Thyroid gland (tissue), 4 donors: Measurements from ENCODE around the gene CLSTN2. TPM values are rescaled to one million over a fixed set of nuclear protein-coding genes. Genes with fewer than 3 reads are reported as not detected.

Source experiments
- DNase-seq, 2 donors: peaks; one replicate each; pipeline ENCODE4 v3.0.0-alpha.2; 2019
- H3K27ac ChIP-seq, 3 donors: fragments of 200-600 bp; sonication (generic); 1 replicate in 2 of 3; 2 replicates in 1 of 3; pipeline ENCODE4 v1.5.1; 2016 to 2019; ENCODE audit warnings: mild to moderate bottlenecking in 1 of 3, moderate library complexity in 1 of 3
- H3K27me3 ChIP-seq: fragments of 200-600 bp; sonication (generic); one replicate; pipeline ENCODE4 v1.5.1; 2019
- H3K36me3 ChIP-seq, 2 donors: fragments of 200-600 bp; sonication (generic); one replicate each; pipeline ENCODE4 v1.5.1; 2016 to 2019
- H3K4me1 ChIP-seq, 2 donors: fragments of 200-600 bp; sonication (generic); one replicate each; pipeline ENCODE4 v1.5.1; 2017 to 2019
- H3K4me3 ChIP-seq, 3 donors: fragments of 200-600 bp; sonication (generic); replicated peaks in 1 of 3; 1 replicate in 2 of 3; 2 replicates in 1 of 3; pipeline ENCODE4 v1.5.1; 2016; ENCODE audit warnings: mild to moderate bottlenecking in 1 of 3
- H3K9me3 ChIP-seq: fragments of 200-600 bp; sonication (generic); one replicate; pipeline ENCODE4 v1.5.1; 2017
- POLR2A ChIP-seq, 2 donors: fragments of 450-650 bp; IDR thresholded peaks; one replicate each; pipeline ENCODE4 v1.6.1; 2017; ENCODE audit warnings: antibody characterized with exemption in 2 of 2, mild to moderate bottlenecking in 2 of 2, moderate library complexity in 1 of 2
- WGBS, 2 donors: methylation state at CpG; one replicate each; pipeline ENCODE4 v1.1.5; 2017; 5-methylcytosine and 5-hydroxymethylcytosine counted together
- intact Hi-C: fragments of 100-400 bp; cut with DNase I; formaldehyde crosslinking; loops from one replicate; pipeline ENCODE4 v1.15.1; 2023
- total RNA-seq, 4 donors: library from RNA; depleted of rRNA; stranded (reverse); fragments of >200 nt; gene quantifications; one replicate each; pipeline ENCODE4 v1.2.3, GENCODE V29; 2016
- TF ChIP-seq, protein P1 (sequence below), 6 experiments: fragments of 200-600 bp in 3 of 6; fragments of 450-650 bp in 3 of 6; sonication (generic) in 3 of 6; IDR thresholded peaks; one replicate each; pipeline ENCODE4 v1.5.1; 2016 to 2019; ENCODE audit warnings: antibody characterized with exemption in 6 of 6, mild to moderate bottlenecking in 2 of 6, inconsistent platforms in 1 of 6, moderate library complexity in 1 of 6

CLSTN2 gene
- total RNA-seq, 4 donors from 2014 or later = 9.7 to 32.9 (median 15.5) TPM

DNA sequence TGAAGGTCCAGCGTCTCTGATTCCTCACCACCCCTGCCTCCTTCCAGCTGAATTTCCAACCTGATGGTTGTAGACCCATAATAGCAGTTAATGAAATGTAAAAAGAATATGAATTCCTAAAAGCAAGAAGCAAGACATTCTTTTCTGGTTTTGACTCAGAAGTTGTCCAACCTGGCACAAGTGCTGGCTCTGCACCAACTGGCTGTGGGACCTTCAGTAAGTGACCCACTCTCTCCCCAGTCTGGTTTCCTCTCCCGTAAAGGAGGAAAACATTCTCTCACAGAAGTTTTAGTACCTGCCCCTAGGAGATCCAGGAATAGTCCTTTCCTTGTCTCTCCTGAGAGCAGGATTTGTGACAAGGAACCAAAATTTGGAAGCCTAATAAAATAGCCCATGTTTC is 506.0 kb downstream of the CLSTN2 start:
- Histone ChIP-seq H3K27me3 (no peaks in the 10 kb centered on the region), H3K4me1 (no peaks in the 10 kb centered on the region), H3K27ac (no peak overlapping the region), H3K36me3 (no peaks in the 10 kb centered on the region), H3K9me3 (no peaks in the 10 kb centered on the region), H3K4me3 (no peak overlapping the region)
- whole genome bisulfite sequencing, 2 donors = 75 to 80% methylated on average over 2 of the region's 2 CpGs
- peak; percentile 39 to 70 for DNase-seq
- TF ChIP-seq, protein P1, sequence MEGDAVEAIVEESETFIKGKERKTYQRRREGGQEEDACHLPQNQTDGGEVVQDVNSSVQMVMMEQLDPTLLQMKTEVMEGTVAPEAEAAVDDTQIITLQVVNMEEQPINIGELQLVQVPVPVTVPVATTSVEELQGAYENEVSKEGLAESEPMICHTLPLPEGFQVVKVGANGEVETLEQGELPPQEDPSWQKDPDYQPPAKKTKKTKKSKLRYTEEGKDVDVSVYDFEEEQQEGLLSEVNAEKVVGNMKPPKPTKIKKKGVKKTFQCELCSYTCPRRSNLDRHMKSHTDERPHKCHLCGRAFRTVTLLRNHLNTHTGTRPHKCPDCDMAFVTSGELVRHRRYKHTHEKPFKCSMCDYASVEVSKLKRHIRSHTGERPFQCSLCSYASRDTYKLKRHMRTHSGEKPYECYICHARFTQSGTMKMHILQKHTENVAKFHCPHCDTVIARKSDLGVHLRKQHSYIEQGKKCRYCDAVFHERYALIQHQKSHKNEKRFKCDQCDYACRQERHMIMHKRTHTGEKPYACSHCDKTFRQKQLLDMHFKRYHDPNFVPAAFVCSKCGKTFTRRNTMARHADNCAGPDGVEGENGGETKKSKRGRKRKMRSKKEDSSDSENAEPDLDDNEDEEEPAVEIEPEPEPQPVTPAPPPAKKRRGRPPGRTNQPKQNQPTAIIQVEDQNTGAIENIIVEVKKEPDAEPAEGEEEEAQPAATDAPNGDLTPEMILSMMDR (IDR thresholded peaks at IDR 0.05) = no peak
- TF ChIP-seq POLR2A (IDR thresholded peaks at IDR 0.05) = no peak
- intact Hi-C loops = no loop called here

- no peak for TF ChIP-seq POLR2A (IDR thresholded peaks at IDR 0.05)
- no peak for DNase-seq
- no peak overlapping the region for H3K27ac ChIP-seq
- intact Hi-C loops = no loop called here
- H3K4me1 ChIP-seq = no peaks in the 10 kb centered on the region
- no peaks in the 10 kb centered on the region for H3K9me3 ChIP-seq
- no peaks in the 10 kb centered on the region for H3K27me3 ChIP-seq
- no peak overlapping the region for H3K4me3 ChIP-seq
- 90 to 95% methylated on average over 2 of the region's 2 CpGs for WGBS, 2 donors
- H3K36me3 ChIP-seq = no peaks in the 10 kb centered on the region
Observed at GRCh38 chr3:140442621-140443020, 507.6 kb downstream of the CLSTN2 start.

GRCh38 chr3:140443073-140443472 is 508.1 kb downstream of the CLSTN2 start:
- no peak overlapping the region for H3K27ac ChIP-seq
- no peaks in the 10 kb centered on the region for H3K9me3 ChIP-seq
- H3K4me3 ChIP-seq = no peak overlapping the region
- no peaks in the 10 kb centered on the region for H3K27me3 ChIP-seq
- 79 to 81% methylated on average over 7 of the region's 7 CpGs for WGBS, 2 donors
- TF ChIP-seq, protein P1 (IDR thresholded peaks at IDR 0.05) = no peak
- no peak for TF ChIP-seq POLR2A (IDR thresholded peaks at IDR 0.05)
- no peaks in the 10 kb centered on the region for H3K36me3 ChIP-seq
- no peak for DNase-seq
- H3K4me1 ChIP-seq = no peaks in the 10 kb centered on the region
- intact Hi-C loops = no loop called here

GRCh38 chr3:140443806-140444205 is 508.8 kb downstream of the CLSTN2 start:
- intact Hi-C loops = no loop called here
- no peak overlapping the region for H3K27ac ChIP-seq
- H3K4me3 ChIP-seq = no peak overlapping the region
- no peaks in the 10 kb centered on the region for H3K9me3 ChIP-seq
- TF ChIP-seq POLR2A (IDR thresholded peaks at IDR 0.05) = no peak
- TF ChIP-seq, protein P1 (IDR thresholded peaks at IDR 0.05) = no peak
- 56 to 74% methylated on average over 3 of the region's 3 CpGs for WGBS, 2 donors
- DNase-seq = no peak
- no peaks in the 10 kb centered on the region for H3K36me3 ChIP-seq
- H3K27me3 ChIP-seq = no peaks in the 10 kb centered on the region
- H3K4me1 ChIP-seq = no peaks in the 10 kb centered on the region

GRCh38 chr3:140446734-140447133 is 511.7 kb downstream of the CLSTN2 start:
- no peak for DNase-seq
- no peaks in the 10 kb centered on the region for H3K9me3 ChIP-seq
- WGBS, 2 donors = 96 to 98% methylated on average over 2 of the region's 2 CpGs
- intact Hi-C loops = no loop called here
- H3K4me1 ChIP-seq = no peaks in the 10 kb centered on the region
- no peaks in the 10 kb centered on the region for H3K27me3 ChIP-seq
- no peak for TF ChIP-seq POLR2A (IDR thresholded peaks at IDR 0.05)
- TF ChIP-seq, protein P1 (IDR thresholded peaks at IDR 0.05) = no peak
- H3K4me3 ChIP-seq = no peak overlapping the region
- H3K36me3 ChIP-seq = no peaks in the 10 kb centered on the region
- H3K27ac ChIP-seq = no peak overlapping the region

- intact Hi-C loops = no loop called here
- H3K27me3 ChIP-seq = no peaks in the 10 kb centered on the region
- no peak overlapping the region for H3K27ac ChIP-seq
- H3K9me3 ChIP-seq = no peaks in the 10 kb centered on the region
- no peak overlapping the region for H3K4me3 ChIP-seq
- no peaks in the 10 kb centered on the region for H3K4me1 ChIP-seq
- DNase-seq = no peak
- WGBS, 2 donors = 87 to 91% methylated on average over 6 of the region's 6 CpGs
- no peaks in the 10 kb centered on the region for H3K36me3 ChIP-seq
- TF ChIP-seq POLR2A (IDR thresholded peaks at IDR 0.05) = no peak
- TF ChIP-seq, protein P1 (IDR thresholded peaks at IDR 0.05) = no peak
Observed at GRCh38 chr3:140447136-140447535, 512.2 kb downstream of the CLSTN2 start.
